ENCODE data around the gene HSD17B14.
"Not testable (repeated sequence)": the region's sequence is repeated elsewhere in the genome, so short reads cannot be mapped to it uniquely, and the experiment has no call there.

DNA sequence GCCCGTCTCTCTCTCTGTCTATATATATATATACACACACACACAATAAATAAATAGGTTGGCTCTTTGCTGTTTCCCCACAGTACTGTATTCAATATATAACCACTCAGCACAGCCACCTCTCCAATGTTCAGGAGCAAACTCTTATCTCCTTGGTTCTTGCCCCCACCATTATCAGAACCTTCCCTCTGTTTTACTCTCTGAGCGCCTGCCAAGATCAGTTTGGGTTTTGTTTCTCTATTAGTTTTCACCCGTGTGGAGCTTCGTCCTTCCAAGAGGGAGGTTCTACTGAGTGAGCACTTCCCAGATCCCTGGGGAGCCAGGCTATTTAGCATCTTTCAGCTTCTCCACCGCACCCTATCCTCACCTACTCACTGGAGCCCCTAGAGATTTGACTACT lies 70.5 kb downstream of the HSD17B14 start:
- TF ChIP-seq, protein P1, sequence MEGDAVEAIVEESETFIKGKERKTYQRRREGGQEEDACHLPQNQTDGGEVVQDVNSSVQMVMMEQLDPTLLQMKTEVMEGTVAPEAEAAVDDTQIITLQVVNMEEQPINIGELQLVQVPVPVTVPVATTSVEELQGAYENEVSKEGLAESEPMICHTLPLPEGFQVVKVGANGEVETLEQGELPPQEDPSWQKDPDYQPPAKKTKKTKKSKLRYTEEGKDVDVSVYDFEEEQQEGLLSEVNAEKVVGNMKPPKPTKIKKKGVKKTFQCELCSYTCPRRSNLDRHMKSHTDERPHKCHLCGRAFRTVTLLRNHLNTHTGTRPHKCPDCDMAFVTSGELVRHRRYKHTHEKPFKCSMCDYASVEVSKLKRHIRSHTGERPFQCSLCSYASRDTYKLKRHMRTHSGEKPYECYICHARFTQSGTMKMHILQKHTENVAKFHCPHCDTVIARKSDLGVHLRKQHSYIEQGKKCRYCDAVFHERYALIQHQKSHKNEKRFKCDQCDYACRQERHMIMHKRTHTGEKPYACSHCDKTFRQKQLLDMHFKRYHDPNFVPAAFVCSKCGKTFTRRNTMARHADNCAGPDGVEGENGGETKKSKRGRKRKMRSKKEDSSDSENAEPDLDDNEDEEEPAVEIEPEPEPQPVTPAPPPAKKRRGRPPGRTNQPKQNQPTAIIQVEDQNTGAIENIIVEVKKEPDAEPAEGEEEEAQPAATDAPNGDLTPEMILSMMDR (conservative IDR thresholded peaks at IDR 0.05): not testable (repeated sequence)
- TF ChIP-seq ZFX (IDR thresholded peaks at IDR 0.05): not testable (repeated sequence)

Data from C4-2B (cell line).